Fibroblast of lung (primary cell): ENCODE measurements around the gene SRC. TPM values are rescaled to one million over a fixed set of nuclear protein-coding genes. Genes with fewer than 3 reads are reported as not detected.

Source experiments
- DNase-seq, 2 donors: peaks; one replicate each; pipeline versions ENCODE4 v3.0.0 to v3.0.0-alpha.2; 2010; ENCODE audit warnings: low read depth in 2 of 2
- H2AFZ ChIP-seq: 2 replicates; pipeline ENCODE4 v1.5.1; 2012; ENCODE audit warnings: low read length, control low read depth, inconsistent platforms
- H3K27ac ChIP-seq: 2 replicates; pipeline ENCODE4 v1.5.1; 2011; ENCODE audit warnings: low read length, control low read depth; ENCODE audit not compliant: insufficient read depth
- H3K27me3 ChIP-seq: 2 replicates; pipeline ENCODE4 v1.5.1; 2011; ENCODE audit warnings: mild to moderate bottlenecking, low read length; ENCODE audit not compliant: control insufficient read depth, insufficient read depth
- H3K36me3 ChIP-seq: 2 replicates; pipeline ENCODE4 v1.5.1; 2011; ENCODE audit warnings: low read length; ENCODE audit not compliant: control insufficient read depth, insufficient read depth
- H3K4me1 ChIP-seq: 2 replicates; pipeline ENCODE4 v1.5.1; 2011; ENCODE audit warnings: low read length; ENCODE audit not compliant: control insufficient read depth, insufficient read depth; ENCODE audit errors: extremely low read depth
- H3K4me2 ChIP-seq: 2 replicates; pipeline ENCODE4 v1.5.1; 2011; ENCODE audit warnings: low read length, control low read depth; ENCODE audit not compliant: insufficient read depth; ENCODE audit errors: extremely low read depth
- H3K4me3 ChIP-seq, 4 experiments: fragments of 200-600 bp in 1 of 4; sonication (generic) in 1 of 4; replicated peaks in 1 of 4; 2 replicates each; pipeline ENCODE4 v1.5.1; 2011 to 2016; ENCODE audit warnings: low read length in 4 of 4, low read depth in 3 of 4, mild to moderate bottlenecking in 3 of 4, control low read depth in 2 of 4, inconsistent platforms in 1 of 4, mixed read lengths in 1 of 4; ENCODE audit not compliant: insufficient read depth in 1 of 4; ENCODE audit errors: control extremely low read depth in 1 of 4
- H3K79me2 ChIP-seq: 2 replicates; pipeline ENCODE4 v1.5.1; 2012; ENCODE audit warnings: mild to moderate bottlenecking, low read length, inconsistent platforms; ENCODE audit not compliant: control insufficient read depth, insufficient read depth
- H3K9ac ChIP-seq: 2 replicates; pipeline ENCODE4 v1.5.1; 2011; ENCODE audit warnings: mild to moderate bottlenecking, low read length, control low read depth; ENCODE audit not compliant: insufficient read depth
- H3K9me3 ChIP-seq: 2 replicates; pipeline ENCODE4 v1.5.1; 2012; ENCODE audit warnings: low read depth, low read length; ENCODE audit not compliant: control insufficient read depth, insufficient read depth
- H4K20me1 ChIP-seq: 2 replicates; pipeline ENCODE4 v1.5.1; 2011; ENCODE audit warnings: low read length; ENCODE audit not compliant: control insufficient read depth, insufficient read depth; ENCODE audit errors: extremely low read depth
- CTCF ChIP-seq, 2 donors: IDR thresholded peaks in 1 of 2; conservative IDR thresholded peaks in 1 of 2; 1 replicate in 1 of 2; 2 replicates in 1 of 2; pipeline ENCODE4 v1.5.1; 2011 to 2012; ENCODE audit warnings: low read length in 2 of 2, control low read depth in 1 of 2, inconsistent platforms in 1 of 2, low read depth in 1 of 2, mild to moderate bottlenecking in 1 of 2
- EZH2 ChIP-seq: IDR thresholded peaks from 2 replicates; pipeline ENCODE4 v1.5.1; 2012; ENCODE audit warnings: low read length, control low read depth, mild to moderate bottlenecking; ENCODE audit errors: missing control alignments
- polyA plus RNA-seq, 2 donors: library from polyadenylated mRNA; depleted of rRNA in 1 of 2; stranded (reverse) in 1 of 2; unstranded in 1 of 2; fragments of >200 nt; gene quantifications; 2 replicates each; pipeline ENCODE4 v1.2.1, GENCODE V29; 2011 to 2012; ENCODE audit warnings: missing spikeins in 1 of 2
- total RNA-seq: library from RNA; depleted of rRNA; stranded (reverse); fragments of >200 nt; gene quantifications from 2 replicates; pipeline ENCODE4 v1.2.1, GENCODE V29; 2014

SRC gene
- total and polyA plus RNA-seq, 2 donors (not counting 1 experiment from before 2014, with no cell fraction given), result 17.8 to 20.3 TPM

- Histone ChIP-seq H3K9ac (no peak overlapping the region), H3K27me3 (no peaks in the 10 kb centered on the region), H3K4me1 (no peaks in the 10 kb centered on the region), H3K36me3 (peaks cover 3% of the 10 kb centered on the region), H3K4me2 (no peak overlapping the region), H3K9me3 (no peaks in the 10 kb centered on the region), H2AFZ (no peak overlapping the region), H3K79me2 (no peaks in the 10 kb centered on the region), H4K20me1 (no peaks in the 10 kb centered on the region), H3K4me3 (no peak overlapping the region), H3K27ac (no peak overlapping the region)
- TF ChIP-seq EZH2 (no peak), CTCF (conservative IDR thresholded peaks at IDR 0.05 in 1 of 2, IDR thresholded peaks at IDR 0.05 in 1 of 2; ENCODE audit: low read depth in 1 of 2, low read length in 2 of 2) (no peak)
- no peak for DNase-seq
Measured at GRCh38 chr20:37372441-37372840, 26.5 kb downstream of the SRC start.

- no peaks in the 10 kb centered on the region for H4K20me1 ChIP-seq
- no peak overlapping the region for H2AFZ ChIP-seq
- H3K9ac ChIP-seq, result no peak overlapping the region
- no peak overlapping the region for H3K4me2 ChIP-seq
- H3K79me2 ChIP-seq, result no peaks in the 10 kb centered on the region
- TF ChIP-seq CTCF (conservative IDR thresholded peaks at IDR 0.05 in 1 of 2, IDR thresholded peaks at IDR 0.05 in 1 of 2; ENCODE audit: low read depth in 1 of 2, low read length in 2 of 2), result no peak
- no peak for TF ChIP-seq EZH2
- no peak for DNase-seq
- H3K4me3 ChIP-seq, result no peak overlapping the region
- no peaks in the 10 kb centered on the region for H3K27me3 ChIP-seq
- no peak overlapping the region for H3K27ac ChIP-seq
- H3K9me3 ChIP-seq, result no peaks in the 10 kb centered on the region
- peaks cover 3% of the 10 kb centered on the region for H3K36me3 ChIP-seq
- no peaks in the 10 kb centered on the region for H3K4me1 ChIP-seq
Measured at GRCh38 chr20:37373020-37373598, 27.2 kb downstream of the SRC start.

- Histone ChIP-seq H4K20me1 (no peaks in the 10 kb centered on the region), H3K79me2 (no peaks in the 10 kb centered on the region), H3K27ac (no peak overlapping the region), H3K9ac (no peak overlapping the region), H3K4me2 (no peak overlapping the region), H3K9me3 (no peaks in the 10 kb centered on the region), H3K4me1 (peaks cover 4% of the 10 kb centered on the region), H3K27me3 (no peaks in the 10 kb centered on the region), H3K36me3 (peaks cover 3% of the 10 kb centered on the region), H2AFZ (no peak overlapping the region), H3K4me3 (no peak overlapping the region)
- DNase-seq, result no peak
- TF ChIP-seq CTCF (conservative IDR thresholded peaks at IDR 0.05 in 1 of 2, IDR thresholded peaks at IDR 0.05 in 1 of 2; ENCODE audit: low read depth in 1 of 2, low read length in 2 of 2) (no peak), EZH2 (no peak)
Measured at GRCh38 chr20:37375227-37375626, 29.3 kb downstream of the SRC start.
